CD4-positive, alpha-beta T cell treated with Interleukin-1 beta for 1 hour (primary cell): ENCODE measurements around the gene ZCCHC7.
"Not testable (repeated sequence)": the region's sequence is repeated elsewhere in the genome, so short reads cannot be mapped to it uniquely, and the experiment has no call there.

Experiments used
- DNase-seq, 2 donors: peaks; one replicate each; pipeline ENCODE4 v3.0.0-alpha.2; 2020 to 2022

The ZCCHC7 gene

DNA sequence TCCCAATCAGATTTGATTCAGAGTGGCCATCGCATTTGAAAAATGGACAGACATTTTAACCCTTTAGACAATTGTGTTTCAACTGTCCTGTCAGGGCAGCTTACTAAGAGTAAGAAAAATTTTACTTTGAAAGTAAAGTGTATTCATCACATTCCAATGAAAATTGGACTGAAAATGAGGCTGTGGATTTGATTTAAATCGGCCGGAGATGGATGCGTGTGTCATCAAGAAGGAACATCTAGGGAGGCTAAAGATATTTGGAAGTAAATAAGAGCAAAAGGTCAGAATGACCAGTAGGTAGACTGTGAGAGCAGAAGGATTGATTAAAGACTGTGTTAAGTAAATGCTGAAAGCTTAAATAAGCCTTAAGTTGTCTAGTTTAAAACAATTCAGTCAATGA lies 1.5 kb downstream of the ZCCHC7 start:
- no peak for DNase-seq

DNA sequence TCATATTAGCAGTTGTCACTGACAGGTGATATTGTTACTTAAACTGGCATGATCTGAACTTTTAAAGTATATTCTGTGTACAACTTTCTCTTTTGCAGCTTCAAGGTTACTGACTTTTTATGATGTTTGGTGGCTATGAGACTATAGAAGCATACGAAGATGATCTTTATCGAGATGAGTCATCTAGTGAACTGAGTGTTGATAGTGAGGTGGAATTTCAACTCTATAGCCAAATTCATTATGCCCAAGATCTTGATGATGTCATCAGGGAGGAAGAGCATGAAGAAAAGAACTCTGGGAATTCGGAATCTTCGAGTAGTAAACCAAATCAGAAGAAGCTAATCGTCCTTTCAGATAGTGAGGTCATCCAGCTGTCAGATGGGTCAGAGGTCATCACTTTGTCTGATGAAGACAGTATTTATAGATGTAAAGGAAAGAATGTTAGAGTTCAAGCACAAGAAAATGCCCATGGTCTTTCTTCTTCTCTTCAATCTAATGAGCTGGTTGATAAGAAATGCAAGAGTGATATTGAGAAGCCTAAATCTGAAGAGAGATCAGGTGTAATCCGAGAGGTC lies 5.9 kb downstream of the ZCCHC7 start:
- DNase-seq: no peak

DNA sequence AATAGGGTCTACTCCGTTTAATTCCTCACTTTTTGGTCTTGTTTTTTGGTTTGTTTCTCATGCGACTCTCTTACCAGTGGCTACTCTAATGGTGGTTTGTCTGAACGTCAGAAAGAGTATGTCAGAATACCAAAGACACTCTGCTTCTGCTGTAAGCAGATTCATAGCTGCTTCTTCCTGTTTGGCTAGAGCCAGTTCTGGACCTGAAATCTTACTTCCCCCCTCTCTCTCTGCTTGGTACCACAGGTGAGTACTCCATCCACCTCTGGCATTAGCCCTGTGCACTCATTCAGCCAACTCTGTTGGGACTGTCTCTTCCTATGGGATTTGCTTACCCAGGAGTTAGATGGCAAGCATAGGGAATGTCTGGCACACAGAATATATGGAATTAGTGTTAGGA lies 6.6 kb downstream of the ZCCHC7 start:
- DNase-seq: no peak

GRCh38 chr9:37128051-37128450 lies 7.7 kb downstream of the ZCCHC7 start:
- DNase-seq: no peak

- no peak for DNase-seq
These were observed 13.8 kb downstream of the ZCCHC7 start for GRCh38 chr9:37134166-37134565.

DNA sequence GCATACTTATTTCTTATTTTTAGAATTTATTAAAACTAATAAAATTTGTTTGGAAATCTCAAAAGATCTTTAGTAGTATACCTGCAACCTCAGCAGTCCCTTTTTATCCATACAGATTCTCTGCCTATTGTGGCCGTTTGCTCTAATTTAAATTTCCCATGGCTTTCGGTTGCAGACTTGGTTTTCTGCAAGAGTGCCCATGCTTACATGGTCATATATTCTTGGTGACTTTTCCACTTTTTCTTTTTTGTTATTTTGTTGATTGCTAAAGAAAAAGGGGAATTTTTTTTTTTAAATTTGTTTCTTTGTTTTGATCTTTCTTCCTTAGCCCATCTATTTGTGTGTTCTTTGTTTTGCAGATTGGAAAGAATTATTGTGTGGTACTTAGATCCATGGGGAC lies 20.6 kb downstream of the ZCCHC7 start:
- DNase-seq: no peak

- DNase-seq: no peak
These were observed 24.4 kb downstream of the ZCCHC7 start for GRCh38 chr9:37144762-37145161.

DNA sequence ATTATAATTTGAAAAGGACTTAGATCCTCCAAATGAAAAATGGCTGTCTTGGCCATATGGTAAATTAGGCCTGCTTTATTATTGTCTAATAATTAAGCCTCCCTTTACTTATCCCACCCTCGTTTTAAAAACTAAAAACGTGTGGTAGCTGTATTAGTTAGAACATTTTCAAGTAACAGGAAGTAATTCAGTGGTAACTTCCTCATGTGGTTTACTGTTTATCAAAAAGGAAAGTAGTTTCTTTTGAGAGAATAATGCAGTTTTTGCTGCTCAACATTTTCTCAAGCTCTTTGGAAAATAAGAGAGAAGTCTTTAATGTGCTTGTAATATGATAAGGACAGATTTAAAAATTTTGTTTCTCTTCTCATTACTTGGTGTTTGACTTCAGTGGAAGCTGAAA lies 26.0 kb downstream of the ZCCHC7 start:
- peak in 1 of 2 donors; percentile 51 for DNase-seq

DNA sequence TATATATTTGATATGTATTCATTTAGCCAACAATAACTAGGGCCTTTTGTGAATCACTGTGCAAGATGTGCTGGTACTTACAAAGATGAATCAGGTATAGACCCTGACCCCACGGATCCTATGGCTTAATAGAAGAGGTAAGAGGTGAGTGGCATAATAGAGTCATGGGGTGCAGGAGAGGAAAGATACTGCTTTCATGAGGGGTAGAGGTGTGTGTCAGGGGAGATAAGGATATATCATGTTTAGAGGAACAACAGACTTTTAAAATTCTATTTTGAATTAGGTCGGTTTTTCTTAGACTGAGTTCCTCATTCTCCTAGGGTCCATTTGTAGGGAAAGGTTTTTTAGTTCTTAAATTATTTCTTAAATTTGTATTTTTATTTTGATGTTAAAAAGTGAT lies 27.8 kb downstream of the ZCCHC7 start:
- no peak for DNase-seq

DNA sequence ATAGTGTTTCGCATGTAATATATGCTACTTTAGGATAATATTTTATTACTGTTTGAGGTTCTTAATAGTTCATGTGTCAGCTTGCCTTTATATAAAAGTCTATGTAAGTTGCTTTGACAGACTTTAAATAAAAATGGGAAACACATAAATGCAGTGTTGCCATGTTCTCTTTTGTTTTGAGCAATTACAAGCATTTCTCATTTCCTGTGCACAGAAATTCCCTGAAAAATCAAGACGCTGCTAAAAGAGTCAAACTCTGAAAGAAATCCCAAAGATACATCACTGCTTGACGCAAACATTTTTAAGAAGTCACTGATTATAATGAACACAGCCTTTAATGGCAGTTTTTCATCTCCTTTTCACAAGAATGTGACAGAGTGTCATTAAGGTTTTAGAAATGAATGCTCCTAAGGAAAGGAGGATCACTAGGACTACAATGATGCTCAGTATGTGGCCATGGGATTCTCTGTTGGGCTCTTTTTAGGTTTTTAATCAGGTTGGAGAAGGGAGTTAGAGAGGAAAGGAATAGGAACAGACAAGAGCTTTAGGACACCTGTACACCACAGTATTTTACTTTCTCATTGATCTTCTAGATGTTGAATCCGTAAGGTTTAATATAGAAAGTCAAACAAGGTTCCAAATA lies 29.4 kb downstream of the ZCCHC7 start:
- no peak for DNase-seq

- DNase-seq: no peak
These were observed 30.0 kb downstream of the ZCCHC7 start for GRCh38 chr9:37150415-37150814.

DNA sequence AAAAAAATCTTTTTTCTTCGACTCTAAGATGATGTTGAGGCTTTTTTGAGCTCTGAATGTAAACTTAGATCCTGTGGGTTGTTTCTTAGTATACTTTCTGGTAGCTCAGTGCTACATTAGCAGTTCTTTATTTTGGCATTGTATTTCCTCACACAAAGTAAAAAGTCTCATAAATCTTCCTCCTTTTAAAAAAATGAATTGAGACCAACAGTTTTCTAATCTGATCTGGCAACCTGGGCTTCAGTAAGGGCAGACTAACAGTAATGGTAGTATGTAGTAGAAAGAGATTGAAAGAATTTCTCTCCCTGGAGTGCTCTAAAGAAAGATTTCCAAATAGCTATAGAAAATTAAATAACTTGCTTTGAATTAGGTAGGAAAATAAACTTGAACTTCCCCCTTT lies 31.4 kb downstream of the ZCCHC7 start:
- DNase-seq: no peak

DNA sequence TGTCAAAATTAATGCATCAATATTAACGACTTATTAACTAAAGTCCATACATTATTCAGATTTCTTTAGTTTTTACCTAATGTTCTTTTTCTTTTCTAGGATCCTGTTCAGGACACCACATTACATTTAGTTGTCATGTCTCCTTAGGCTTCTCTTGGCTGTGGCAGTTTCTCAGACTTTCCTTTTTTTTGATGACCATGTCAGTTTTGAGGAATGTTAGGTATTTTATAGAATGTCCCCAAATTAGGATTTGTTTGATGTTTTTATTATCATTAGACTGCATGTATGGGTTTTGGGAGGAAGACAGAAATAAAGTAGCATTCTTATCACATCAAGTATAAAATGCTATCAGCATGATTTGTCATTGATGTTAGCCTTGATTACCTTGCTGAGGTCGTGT lies 32.0 kb downstream of the ZCCHC7 start:
- DNase-seq: no peak

- DNase-seq: no peak
These were observed 35.2 kb downstream of the ZCCHC7 start for GRCh38 chr9:37155601-37156000.

GRCh38 chr9:37156205-37156604 lies 35.8 kb downstream of the ZCCHC7 start:
- no peak for DNase-seq

- DNase-seq: no peak
These were observed 36.5 kb downstream of the ZCCHC7 start for GRCh38 chr9:37156781-37157356.

DNA sequence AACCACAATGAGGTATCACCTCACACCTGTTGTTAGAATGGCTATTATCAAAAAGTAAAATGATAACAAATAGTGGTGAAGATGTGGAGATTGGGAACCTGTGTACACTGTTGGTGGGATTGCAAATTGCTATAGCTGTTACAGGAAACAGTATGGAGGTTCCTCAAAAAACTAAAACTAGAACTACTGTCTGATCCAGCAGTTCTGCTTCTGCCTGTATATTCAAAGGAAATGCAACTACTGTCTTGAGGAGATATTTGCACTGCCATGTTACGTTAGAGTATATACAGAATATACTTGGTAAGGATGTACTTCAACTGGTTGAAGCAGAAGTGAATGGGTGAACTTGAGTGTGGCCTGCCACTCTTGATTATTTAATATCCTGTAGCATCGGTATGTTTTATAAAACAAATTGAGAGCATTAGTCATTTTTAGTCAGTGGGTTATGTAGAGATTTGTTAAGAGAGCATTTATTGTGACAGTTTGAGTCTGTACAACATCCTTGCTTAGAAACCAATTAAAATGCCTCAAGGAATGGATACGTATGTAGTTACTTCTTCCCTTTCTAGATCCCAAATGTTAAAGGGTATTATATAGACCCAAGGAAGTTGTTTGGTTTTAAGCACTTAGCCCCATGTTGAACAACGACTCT lies 37.5 kb downstream of the ZCCHC7 start:
- DNase-seq: no peak

GRCh38 chr9:37163299-37163698 lies 42.9 kb downstream of the ZCCHC7 start:
- DNase-seq: no peak

DNA sequence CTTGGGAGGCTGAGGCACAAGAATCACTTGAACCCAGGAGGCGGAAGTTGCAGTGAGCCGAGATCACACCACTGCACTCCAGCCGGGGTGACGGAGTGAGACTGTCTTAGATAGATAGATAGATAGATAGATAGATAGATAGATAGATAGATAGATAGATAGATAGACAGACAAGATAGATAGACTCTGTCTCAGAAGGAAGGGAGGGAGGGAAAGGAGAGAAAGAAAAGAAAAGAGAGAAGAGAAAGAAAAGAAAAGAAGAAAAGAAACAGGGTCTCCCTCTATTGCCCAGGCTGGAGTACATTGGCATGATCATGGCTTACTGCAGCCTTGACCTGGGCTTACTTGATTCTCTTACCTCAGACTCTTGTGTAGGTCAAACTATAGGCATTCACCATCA lies 44.0 kb downstream of the ZCCHC7 start:
- DNase-seq: not testable (repeated sequence)

DNA sequence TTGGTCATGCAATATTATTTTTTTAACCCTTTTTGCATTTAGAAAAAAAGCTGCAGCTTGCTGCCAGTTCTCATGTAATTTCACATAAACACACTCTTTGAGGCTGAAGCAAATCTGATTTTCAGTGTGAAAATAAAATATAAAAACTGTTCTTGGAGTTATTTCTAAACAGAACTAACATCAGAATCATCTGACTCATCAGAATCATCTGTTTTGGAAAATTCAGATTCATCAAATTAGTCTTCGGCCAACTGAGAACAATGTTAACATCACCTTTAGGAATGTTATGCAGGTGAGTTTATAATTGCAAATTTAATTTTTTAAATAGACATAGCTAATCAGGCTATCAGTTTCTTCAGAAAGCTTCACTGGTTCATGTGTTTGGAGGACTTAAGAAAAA lies 45.3 kb downstream of the ZCCHC7 start:
- no peak for DNase-seq

DNA sequence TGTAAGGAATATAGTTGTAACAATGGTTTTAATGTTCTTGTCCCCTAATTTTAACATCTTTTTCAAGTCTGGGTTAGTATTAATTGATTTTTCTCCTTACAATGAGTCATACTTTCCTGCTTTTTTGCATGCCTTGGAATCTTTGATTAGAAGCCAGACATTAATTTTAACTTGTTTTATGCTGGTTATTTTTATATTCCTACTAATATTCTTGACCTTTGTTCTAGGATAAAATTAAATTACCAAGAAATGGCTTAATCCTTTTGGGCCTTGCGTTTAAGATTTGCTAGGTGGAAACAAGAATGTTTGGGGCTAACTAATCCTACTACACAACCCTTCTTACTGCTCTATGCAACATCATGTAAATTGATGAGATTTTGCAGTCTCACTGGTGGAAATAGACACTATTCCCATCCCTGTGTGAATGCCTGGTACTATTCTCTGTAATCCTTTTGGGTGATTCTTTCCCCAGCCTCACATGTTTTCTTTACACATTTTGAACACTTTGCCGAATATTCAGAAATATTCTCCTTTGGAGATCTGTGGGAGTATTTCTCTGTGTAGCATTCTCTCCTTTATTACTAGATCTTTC lies 47.2 kb downstream of the ZCCHC7 start:
- DNase-seq: no peak

GRCh38 chr9:37172557-37172956 lies 52.2 kb downstream of the ZCCHC7 start:
- DNase-seq: no peak

- DNase-seq: no peak
These were observed 53.9 kb downstream of the ZCCHC7 start for GRCh38 chr9:37174247-37174646.

DNA sequence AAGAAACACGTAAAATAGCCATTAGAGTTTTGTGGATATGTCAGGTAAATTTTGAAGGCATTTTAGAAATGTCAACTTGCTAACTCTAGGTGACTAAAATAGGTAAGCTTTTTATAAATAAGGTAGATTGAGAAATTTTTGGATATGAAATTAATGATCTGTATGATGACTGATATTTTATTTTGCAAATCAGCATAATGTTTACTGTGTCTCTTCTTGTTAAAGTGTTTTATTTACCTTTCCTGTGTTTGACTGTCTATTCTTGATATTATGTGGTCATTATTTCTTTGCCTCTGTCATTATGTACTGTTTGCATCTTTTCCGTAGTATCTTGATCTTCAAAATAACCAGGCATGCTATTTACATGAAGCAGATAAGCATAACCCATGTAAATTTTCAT lies 58.4 kb downstream of the ZCCHC7 start:
- DNase-seq: no peak
